Caco-2 (cell line): ENCODE results near the gene KIAA1671. TPM values are rescaled to one million over a fixed set of nuclear protein-coding genes. Genes with fewer than 3 reads are reported as not detected.

Experiments used
- BruUV-seq: library from RNA; stranded (reverse); fragments of 400-500 nt; replicated peaks from 2 replicates; lab custom pipeline; 2021; lab: Mats Ljungman, UMichigan
- CTCF ChIA-PET: fragments of 300-600 bp; sonication (Branson Sonifier 250); formaldehyde crosslinking; loops from one replicate; lab custom pipeline; 2022; ENCODE audit warnings: antibody characterized with exemption; lab: Charles Lee
- POLR2A ChIA-PET: fragments of 300-600 bp; sonication (Branson Sonifier 250); formaldehyde crosslinking; loops from one replicate; lab custom pipeline; 2022; ENCODE audit warnings: antibody characterized with exemption; lab: Charles Lee
- DNase-seq, 2 experiments: peaks; one replicate each; pipeline versions ENCODE4 v3.0.0 to v3.0.0-alpha.2; 2020 to 2022
- H3K27me3 ChIP-seq: replicated peaks from 2 replicates; pipeline ENCODE4 v1.6.0; 2011; ENCODE audit warnings: low read length; ENCODE audit not compliant: control insufficient read depth, insufficient read depth
- H3K36me3 ChIP-seq: 2 replicates; pipeline ENCODE4 v1.5.1; 2011; ENCODE audit warnings: low read length; ENCODE audit not compliant: control insufficient read depth, insufficient read depth
- H3K4me1 ChIP-seq: fragments of 250-450 bp; sonication (Bioruptor Pico); 2 replicates; pipeline ENCODE4 v1.5.1; 2020; ENCODE audit warnings: mild to moderate bottlenecking
- H3K4me3 ChIP-seq: 2 replicates; pipeline ENCODE4 v1.5.1; 2011; ENCODE audit warnings: low read depth, mild to moderate bottlenecking, control low read depth, low read length
- H3K9me3 ChIP-seq: fragments of 250-450 bp; sonication (Bioruptor Pico); 2 replicates; pipeline ENCODE4 v1.5.1; 2020; ENCODE audit warnings: mild to moderate bottlenecking, moderate library complexity
- H3K27ac Mint-ChIP-seq: one replicate; pipeline ENCODE4 v1.8.0; 2022; ENCODE audit warnings: mixed read lengths; ENCODE audit not compliant: unreplicated experiment
- H3K27me3 Mint-ChIP-seq: one replicate; pipeline ENCODE4 v1.8.0; 2022; ENCODE audit warnings: mixed read lengths; ENCODE audit not compliant: insufficient read depth, unreplicated experiment
- H3K36me3 Mint-ChIP-seq: one replicate; pipeline ENCODE4 v1.8.0; 2022; ENCODE audit warnings: mild to moderate bottlenecking, mixed read lengths; ENCODE audit not compliant: insufficient read depth, unreplicated experiment
- H3K4me1 Mint-ChIP-seq: one replicate; pipeline ENCODE4 v1.8.0; 2022; ENCODE audit warnings: low read depth, mixed read lengths; ENCODE audit not compliant: unreplicated experiment
- H3K4me3 Mint-ChIP-seq: one replicate; pipeline ENCODE4 v1.8.0; 2022; ENCODE audit warnings: mild to moderate bottlenecking, moderate library complexity, mixed read lengths; ENCODE audit not compliant: unreplicated experiment
- H3K9me3 Mint-ChIP-seq: one replicate; pipeline ENCODE4 v1.8.0; 2022; ENCODE audit warnings: mixed read lengths; ENCODE audit not compliant: unreplicated experiment
- intact Hi-C: fragments of 100-400 bp; cut with micrococcal nuclease; formaldehyde crosslinking; loops from one replicate; pipeline ENCODE4 v1.10.0; 2022; ENCODE audit not compliant: unreplicated experiment
- total RNA-seq: library from RNA; stranded (reverse); gene quantifications from 2 replicates; pipeline ENCODE4 v1.2.3, GENCODE V29; 2022
- TF ChIP-seq, protein P1 (sequence below), 2 experiments: fragments of 200-600 bp in 1 of 2; IDR thresholded peaks; 1 replicate in 1 of 2; 2 replicates in 1 of 2; pipeline versions ENCODE4 v1.5.1 to v1.8.0; 2011 to 2022; ENCODE audit warnings: antibody characterized with exemption in 1 of 2, control low read depth in 1 of 2, inconsistent platforms in 1 of 2, low read depth in 1 of 2, low read length in 1 of 2, mild to moderate bottlenecking in 1 of 2, moderate library complexity in 1 of 2; ENCODE audit not compliant: insufficient read depth in 1 of 2, severe bottlenecking in 1 of 2, unreplicated experiment in 1 of 2

Gene KIAA1671
- total RNA-seq, 1 experiment from 2014 or later, result 28.6 TPM

DNA sequence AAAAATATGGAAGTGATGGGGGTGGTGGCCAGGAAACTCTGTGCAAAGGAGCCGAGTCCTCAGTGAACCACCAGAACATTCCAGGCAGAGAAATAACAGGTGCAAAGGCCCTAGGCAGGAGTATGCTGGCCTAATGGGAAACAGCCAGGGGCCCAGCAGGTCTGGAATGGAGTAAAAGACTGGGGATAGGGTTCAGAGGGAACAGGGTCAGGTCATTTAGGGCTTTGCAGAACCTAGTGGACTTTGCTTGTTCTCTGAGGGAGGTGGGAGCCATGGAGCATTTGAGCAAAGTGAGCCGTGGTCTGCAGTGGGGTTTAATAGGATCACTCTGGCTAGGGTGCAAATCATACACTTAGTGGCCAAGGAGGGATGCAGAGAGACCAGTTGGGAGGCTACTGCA lies 255.8 kb downstream of the KIAA1671 start:
- Mint-ChIP-seq H3K27ac (no peak overlapping the region), H3K4me3 (no peak overlapping the region), H3K9me3 (peaks cover 2% of the 10 kb centered on the region), H3K4me1 (no peaks in the 10 kb centered on the region), H3K27me3 (no peaks in the 10 kb centered on the region), H3K36me3 (peaks cover 4% of the 10 kb centered on the region)
- DNase-seq, result no peak
- TF ChIP-seq, protein P1, sequence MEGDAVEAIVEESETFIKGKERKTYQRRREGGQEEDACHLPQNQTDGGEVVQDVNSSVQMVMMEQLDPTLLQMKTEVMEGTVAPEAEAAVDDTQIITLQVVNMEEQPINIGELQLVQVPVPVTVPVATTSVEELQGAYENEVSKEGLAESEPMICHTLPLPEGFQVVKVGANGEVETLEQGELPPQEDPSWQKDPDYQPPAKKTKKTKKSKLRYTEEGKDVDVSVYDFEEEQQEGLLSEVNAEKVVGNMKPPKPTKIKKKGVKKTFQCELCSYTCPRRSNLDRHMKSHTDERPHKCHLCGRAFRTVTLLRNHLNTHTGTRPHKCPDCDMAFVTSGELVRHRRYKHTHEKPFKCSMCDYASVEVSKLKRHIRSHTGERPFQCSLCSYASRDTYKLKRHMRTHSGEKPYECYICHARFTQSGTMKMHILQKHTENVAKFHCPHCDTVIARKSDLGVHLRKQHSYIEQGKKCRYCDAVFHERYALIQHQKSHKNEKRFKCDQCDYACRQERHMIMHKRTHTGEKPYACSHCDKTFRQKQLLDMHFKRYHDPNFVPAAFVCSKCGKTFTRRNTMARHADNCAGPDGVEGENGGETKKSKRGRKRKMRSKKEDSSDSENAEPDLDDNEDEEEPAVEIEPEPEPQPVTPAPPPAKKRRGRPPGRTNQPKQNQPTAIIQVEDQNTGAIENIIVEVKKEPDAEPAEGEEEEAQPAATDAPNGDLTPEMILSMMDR (IDR thresholded peaks at IDR 0.05; ENCODE audit: insufficient read depth in 1 of 2, low read depth in 1 of 2, low read length in 1 of 2, severe bottlenecking in 1 of 2, unreplicated experiment in 1 of 2), result no peak
- intact Hi-C loops, result no loop called here
- H3K27me3 ChIP-seq, result no peaks in the 10 kb centered on the region
- ChIA-PET POLR2A (no interaction called here), CTCF (no interaction called here)
- H3K36me3 ChIP-seq, result no peaks in the 10 kb centered on the region; the same call in 1 of the 2 replicates
- H3K9me3 ChIP-seq, result no peaks in the 10 kb centered on the region; the same call in 1 of the 2 replicates
- H3K4me1 ChIP-seq, result no peaks in the 10 kb centered on the region
- no peak overlapping the region for H3K4me3 ChIP-seq
- BruUV-seq, result no TSS peak

- H3K27me3 ChIP-seq, result no peaks in the 10 kb centered on the region
- no TSS peak for BruUV-seq
- H3K4me1 ChIP-seq, result no peaks in the 10 kb centered on the region
- no peaks in the 10 kb centered on the region; the same call in 1 of the 2 replicates for H3K9me3 ChIP-seq
- DNase-seq, result no peak
- no peaks in the 10 kb centered on the region for H3K36me3 ChIP-seq
- H3K27me3 Mint-ChIP-seq, result no peaks in the 10 kb centered on the region
- intact Hi-C loops, result no loop called here
- no peak overlapping the region for H3K4me3 ChIP-seq
- ChIA-PET POLR2A (no interaction called here), CTCF (no interaction called here)
- peaks cover 8% of the 10 kb centered on the region for H3K9me3 Mint-ChIP-seq
- H3K27ac Mint-ChIP-seq, result no peak overlapping the region
- peaks cover 4% of the 10 kb centered on the region for H3K36me3 Mint-ChIP-seq
- no peak overlapping the region for H3K4me3 Mint-ChIP-seq
- H3K4me1 Mint-ChIP-seq, result no peaks in the 10 kb centered on the region
- TF ChIP-seq, protein P1 (IDR thresholded peaks at IDR 0.05; ENCODE audit: insufficient read depth in 1 of 2, low read depth in 1 of 2, low read length in 1 of 2, severe bottlenecking in 1 of 2, unreplicated experiment in 1 of 2), result no peak
Measured at GRCh38 chr22:25208743-25209505, 256.4 kb downstream of the KIAA1671 start.

- no peaks in the 10 kb centered on the region for H3K4me1 ChIP-seq
- TF ChIP-seq, protein P1 (IDR thresholded peaks at IDR 0.05; ENCODE audit: insufficient read depth in 1 of 2, low read depth in 1 of 2, low read length in 1 of 2, severe bottlenecking in 1 of 2, unreplicated experiment in 1 of 2), result no peak
- no peak overlapping the region for H3K4me3 ChIP-seq
- H3K36me3 ChIP-seq, result no peaks in the 10 kb centered on the region
- no peaks in the 10 kb centered on the region for H3K27me3 Mint-ChIP-seq
- no peaks in the 10 kb centered on the region for H3K4me1 Mint-ChIP-seq
- CTCF ChIA-PET, result no interaction called here
- H3K9me3 ChIP-seq, result no peaks in the 10 kb centered on the region; the same call in none of the 2 replicates
- H3K9me3 Mint-ChIP-seq, result peaks cover 18% of the 10 kb centered on the region
- intact Hi-C loops, result no loop called here
- no TSS peak for BruUV-seq
- H3K4me3 Mint-ChIP-seq, result no peak overlapping the region
- POLR2A ChIA-PET, result no interaction called here
- H3K36me3 Mint-ChIP-seq, result no peaks in the 10 kb centered on the region
- no peak for DNase-seq
- H3K27ac Mint-ChIP-seq, result no peak overlapping the region
- H3K27me3 ChIP-seq, result no peaks in the 10 kb centered on the region
Measured at GRCh38 chr22:25210793-25211192, 258.3 kb downstream of the KIAA1671 start.
